ENCODE data around the gene ARHGAP40. TPM values are rescaled to one million over a fixed set of nuclear protein-coding genes. Genes with fewer than 3 reads are reported as not detected.
"Not testable (repeated sequence)": the region's sequence is repeated elsewhere in the genome, so short reads cannot be mapped to it uniquely, and the experiment has no call there.

Gene ARHGAP40
- total RNA-seq, 2 donors from 2014 or later, result not detected

GRCh38 chr20:38581013-38581412, 20.6 kb upstream of the ARHGAP40 start, which contains the start of gene ADIG:
ADIG (plus strand) TSS chr20:38581197; CDS start chr20:38581251, 54 bp downstream.
- Mint-ChIP-seq H3K36me3 (ENCODE audit: low read depth) (peaks cover 11% of the 10 kb centered on the region), H3K27me3 (no peaks in the 10 kb centered on the region), H3K4me3 (no peak within 1 kb of the TSS), H3K4me1 (no peaks in the 10 kb centered on the region), H3K27ac (no peak within 1 kb of the TSS), H3K9me3 (no peaks in the 10 kb centered on the region)
- no peak for ATAC-seq (replicated peaks)

GRCh38 chr20:38581830-38582358, 19.7 kb upstream of the ARHGAP40 start:
- no peak overlapping the region for H3K27ac Mint-ChIP-seq
- ATAC-seq (replicated peaks), result no peak
- H3K27me3 Mint-ChIP-seq, result no peaks in the 10 kb centered on the region
- no peak overlapping the region for H3K4me3 Mint-ChIP-seq
- peaks cover 2% of the 10 kb centered on the region for H3K36me3 Mint-ChIP-seq (ENCODE audit: low read depth)
- H3K4me1 Mint-ChIP-seq, result no peaks in the 10 kb centered on the region
- no peaks in the 10 kb centered on the region for H3K9me3 Mint-ChIP-seq

- Mint-ChIP-seq H3K9me3 (no peaks in the 10 kb centered on the region), H3K4me1 (no peaks in the 10 kb centered on the region), H3K4me3 (no peak overlapping the region), H3K27ac (no peak overlapping the region), H3K27me3 (no peaks in the 10 kb centered on the region), H3K36me3 (ENCODE audit: low read depth) (no peaks in the 10 kb centered on the region)
- ATAC-seq (replicated peaks), result no peak
Observed at GRCh38 chr20:38583306-38583705, 18.3 kb upstream of the ARHGAP40 start.

GRCh38 chr20:38584099-38584763, 17.4 kb upstream of the ARHGAP40 start:
- H3K4me3 Mint-ChIP-seq, result no peak overlapping the region
- H3K9me3 Mint-ChIP-seq, result no peaks in the 10 kb centered on the region
- no peaks in the 10 kb centered on the region for H3K36me3 Mint-ChIP-seq (ENCODE audit: low read depth)
- no peaks in the 10 kb centered on the region for H3K27me3 Mint-ChIP-seq
- H3K4me1 Mint-ChIP-seq, result no peaks in the 10 kb centered on the region
- no peak overlapping the region for H3K27ac Mint-ChIP-seq
- no peak for ATAC-seq (replicated peaks)

- Mint-ChIP-seq H3K4me1 (no peaks in the 10 kb centered on the region), H3K27me3 (no peaks in the 10 kb centered on the region), H3K27ac (no peak overlapping the region), H3K4me3 (no peak overlapping the region), H3K36me3 (ENCODE audit: low read depth) (no peaks in the 10 kb centered on the region), H3K9me3 (no peaks in the 10 kb centered on the region)
- no peak for ATAC-seq (replicated peaks)
Observed at GRCh38 chr20:38585404-38586180, 16.0 kb upstream of the ARHGAP40 start.

GRCh38 chr20:38586181-38586525, 15.5 kb upstream of the ARHGAP40 start:
- H3K36me3 Mint-ChIP-seq (ENCODE audit: low read depth), result no peaks in the 10 kb centered on the region
- H3K27me3 Mint-ChIP-seq, result no peaks in the 10 kb centered on the region
- H3K4me3 Mint-ChIP-seq, result no peak overlapping the region
- no peaks in the 10 kb centered on the region for H3K4me1 Mint-ChIP-seq
- H3K9me3 Mint-ChIP-seq, result no peaks in the 10 kb centered on the region
- no peak for ATAC-seq (replicated peaks)
- no peak overlapping the region for H3K27ac Mint-ChIP-seq

- no peaks in the 10 kb centered on the region for H3K4me1 Mint-ChIP-seq
- no peaks in the 10 kb centered on the region for H3K9me3 Mint-ChIP-seq
- H3K27me3 Mint-ChIP-seq, result no peaks in the 10 kb centered on the region
- no peak for ATAC-seq (replicated peaks)
- no peak overlapping the region for H3K4me3 Mint-ChIP-seq
- H3K36me3 Mint-ChIP-seq (ENCODE audit: low read depth), result no peaks in the 10 kb centered on the region
- no peak overlapping the region for H3K27ac Mint-ChIP-seq
Observed at GRCh38 chr20:38588303-38588702, 13.3 kb upstream of the ARHGAP40 start.

GRCh38 chr20:38589351-38589750, 12.3 kb upstream of the ARHGAP40 start:
- Mint-ChIP-seq H3K36me3 (ENCODE audit: low read depth) (no peaks in the 10 kb centered on the region), H3K27me3 (no peaks in the 10 kb centered on the region), H3K4me3 (no peak overlapping the region), H3K27ac (no peak overlapping the region), H3K9me3 (no peaks in the 10 kb centered on the region), H3K4me1 (no peaks in the 10 kb centered on the region)
- no peak for ATAC-seq (replicated peaks)

GRCh38 chr20:38589967-38590675, 11.5 kb upstream of the ARHGAP40 start:
- no peak for ATAC-seq (replicated peaks)

GRCh38 chr20:38590676-38591473, 10.7 kb upstream of the ARHGAP40 start:
- no peak for ATAC-seq (replicated peaks)

More at GRCh38 chr20:38589967-38590675, 11.5 kb upstream of the ARHGAP40 start:
- Mint-ChIP-seq H3K4me1 (no peaks in the 10 kb centered on the region), H3K4me3 (no peak overlapping the region), H3K27me3 (no peaks in the 10 kb centered on the region), H3K9me3 (no peaks in the 10 kb centered on the region), H3K27ac (no peak overlapping the region), H3K36me3 (ENCODE audit: low read depth) (no peaks in the 10 kb centered on the region)

GRCh38 chr20:38591474-38592410, 9.9 kb upstream of the ARHGAP40 start:
- H3K9me3 Mint-ChIP-seq, result no peaks in the 10 kb centered on the region
- H3K4me3 Mint-ChIP-seq, result no peak overlapping the region
- no peak overlapping the region for H3K27ac Mint-ChIP-seq
- H3K36me3 Mint-ChIP-seq (ENCODE audit: low read depth), result no peaks in the 10 kb centered on the region
- no peak for ATAC-seq (replicated peaks)
- no peaks in the 10 kb centered on the region for H3K4me1 Mint-ChIP-seq
- peaks cover 1% of the 10 kb centered on the region for H3K27me3 Mint-ChIP-seq

More at GRCh38 chr20:38590676-38591473, 10.7 kb upstream of the ARHGAP40 start:
- no peak overlapping the region for H3K4me3 Mint-ChIP-seq
- no peaks in the 10 kb centered on the region for H3K9me3 Mint-ChIP-seq
- no peaks in the 10 kb centered on the region for H3K36me3 Mint-ChIP-seq (ENCODE audit: low read depth)
- no peaks in the 10 kb centered on the region for H3K27me3 Mint-ChIP-seq
- no peaks in the 10 kb centered on the region for H3K4me1 Mint-ChIP-seq
- H3K27ac Mint-ChIP-seq, result no peak overlapping the region

GRCh38 chr20:38592411-38592790, 9.2 kb upstream of the ARHGAP40 start:
- H3K36me3 Mint-ChIP-seq (ENCODE audit: low read depth); ATAC-seq (replicated peaks); H3K27me3 Mint-ChIP-seq; H3K27ac Mint-ChIP-seq; H3K4me3 Mint-ChIP-seq; H3K4me1 Mint-ChIP-seq; H3K9me3 Mint-ChIP-seq: not testable (repeated sequence)

GRCh38 chr20:38594281-38594680, 7.3 kb upstream of the ARHGAP40 start:
- peaks cover 16% of the 10 kb centered on the region for H3K27me3 Mint-ChIP-seq
- H3K9me3 Mint-ChIP-seq; H3K36me3 Mint-ChIP-seq (ENCODE audit: low read depth); H3K4me1 Mint-ChIP-seq; H3K4me3 Mint-ChIP-seq; ATAC-seq (replicated peaks); H3K27ac Mint-ChIP-seq: not testable (repeated sequence)

Measured in activated T-helper 17 cell treated with anti-CD3 and anti-CD28 coated beads, Interleukin-2, amount 50 U/mL, for 72 hours (primary cell).